HPDE6-E6E7 (cell line): ENCODE data around the gene CDK4.

Experiments used
- DNase-seq: peaks from one replicate; pipeline ENCODE4 v3.0.0; 2011; ENCODE audit warnings: missing footprints; ENCODE audit errors: extremely low spot score

The CDK4 gene

DNA sequence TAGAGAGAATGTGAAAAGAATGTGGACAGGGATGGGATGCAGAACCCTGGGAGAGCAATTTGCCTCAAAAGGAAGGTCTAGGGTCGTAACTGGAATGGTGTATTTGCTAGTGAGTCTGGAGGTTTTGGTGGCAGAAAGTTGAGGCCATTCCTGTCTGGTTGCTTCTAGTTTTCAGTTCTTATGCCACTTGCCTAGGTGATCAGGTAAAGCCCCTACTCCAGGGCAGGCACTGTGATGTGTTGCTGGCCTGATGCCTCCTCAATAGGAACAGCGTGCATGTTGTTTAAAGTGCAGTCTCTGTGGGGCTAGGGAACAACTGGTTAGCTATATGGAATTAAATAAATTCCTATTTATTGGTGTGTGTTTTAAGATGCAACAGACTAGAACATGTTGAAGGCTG, 51.8 kb downstream of the CDK4 start:
- no peak for DNase-seq

DNA sequence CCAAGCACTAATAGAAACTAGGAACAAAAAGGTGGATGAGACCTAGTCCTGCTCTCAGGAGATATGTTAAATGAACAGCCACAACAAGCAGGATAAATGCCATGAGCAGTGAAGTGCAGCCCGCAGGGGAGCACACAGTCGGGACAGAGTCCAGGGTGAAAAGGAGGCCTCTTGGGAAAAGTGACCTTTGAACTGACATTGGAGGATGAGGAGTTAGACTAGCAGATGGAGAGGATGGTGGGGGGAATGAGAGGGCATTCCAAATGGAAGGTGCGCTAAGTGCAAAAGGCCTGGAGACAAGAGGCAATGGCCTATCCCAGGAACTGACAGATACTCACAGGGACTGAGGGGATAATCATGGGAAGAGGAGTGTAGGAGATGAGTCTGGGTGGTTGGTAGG, 53.7 kb downstream of the CDK4 start:
- no peak for DNase-seq
